Measurements from ENCODE around the gene DGKB.

Gene DGKB

DNA sequence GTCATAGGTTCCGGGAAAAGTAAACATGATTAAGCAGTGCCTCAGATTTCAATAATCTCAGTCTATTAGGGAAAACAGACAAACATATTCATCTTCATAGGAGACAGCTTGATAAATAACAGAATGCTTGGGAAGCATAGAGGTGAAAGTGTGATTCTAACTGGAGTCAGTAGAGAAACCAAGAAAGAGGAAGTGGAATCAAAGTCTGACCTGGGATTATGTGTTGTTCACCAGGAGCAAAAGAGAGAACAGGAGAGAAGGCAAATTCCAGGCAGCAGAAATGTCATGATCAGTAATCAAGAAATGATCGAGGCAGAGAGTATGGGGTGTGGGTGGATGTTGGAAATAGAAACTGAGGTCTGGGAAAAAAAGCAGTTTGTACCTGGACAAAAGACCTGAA, 43.7 kb downstream of the DGKB start:
- no peak for DNase-seq

DNA sequence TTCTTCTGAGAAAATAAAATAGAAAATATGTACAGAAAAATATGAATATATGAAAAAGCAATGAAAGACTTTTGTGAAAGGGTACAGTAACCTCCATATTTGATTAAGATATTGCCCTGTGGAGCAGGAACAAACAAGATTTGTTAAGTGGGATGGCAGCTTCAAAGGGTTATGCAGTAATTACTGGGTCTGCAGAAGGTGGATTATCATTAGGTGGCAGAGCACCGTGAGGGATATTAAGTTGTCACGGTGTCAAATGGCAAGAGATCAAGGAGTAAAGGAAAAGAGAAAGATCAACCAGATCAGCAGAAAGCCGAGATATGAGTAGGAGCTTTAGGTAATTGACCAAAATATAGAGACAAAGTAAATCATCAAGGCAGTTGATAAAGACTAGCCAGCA, 44.1 kb downstream of the DGKB start:
- no peak for DNase-seq

- DNase-seq, result no peak
Measured at GRCh38 chr7:14855033-14855794, 47.3 kb downstream of the DGKB start.

DNA sequence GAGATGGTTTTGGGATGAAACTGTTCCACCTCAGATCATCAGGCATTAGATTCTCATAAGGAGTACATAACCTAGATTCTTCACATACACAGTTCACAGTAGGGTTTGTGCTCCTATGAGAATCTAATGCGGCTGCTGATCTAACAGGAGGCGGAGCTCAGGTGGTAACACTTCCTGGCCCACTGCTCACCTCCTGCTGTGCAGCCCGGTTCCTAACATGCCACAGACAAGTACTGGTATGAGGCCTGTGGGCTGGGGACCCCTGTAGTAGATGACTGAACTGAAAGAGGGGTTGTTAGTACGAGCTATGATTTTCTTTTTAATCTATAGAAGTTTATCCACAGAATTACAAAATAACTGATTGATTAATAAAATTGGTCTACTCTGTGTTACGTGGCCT, 48.1 kb downstream of the DGKB start:
- no peak for DNase-seq

DNA sequence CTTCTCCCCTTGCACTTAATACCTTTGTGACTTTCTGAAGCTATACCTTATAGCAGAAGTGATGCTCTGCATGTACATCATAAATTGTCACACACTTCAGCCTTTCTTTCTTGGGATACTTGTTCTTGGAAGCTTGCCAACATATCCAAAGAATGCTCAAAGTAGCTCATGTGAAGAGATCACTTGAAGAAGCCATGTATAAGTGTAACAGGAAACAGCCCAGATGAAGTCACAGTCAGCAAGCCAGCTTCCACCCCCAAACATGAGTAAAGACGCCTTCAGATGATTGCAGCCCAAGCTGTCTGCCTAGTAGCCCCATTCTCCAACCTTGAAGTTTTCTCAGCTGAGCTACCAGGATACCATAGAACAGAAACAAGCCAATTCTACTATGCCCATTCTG, 50.9 kb downstream of the DGKB start:
- DNase-seq, result no peak

DNA sequence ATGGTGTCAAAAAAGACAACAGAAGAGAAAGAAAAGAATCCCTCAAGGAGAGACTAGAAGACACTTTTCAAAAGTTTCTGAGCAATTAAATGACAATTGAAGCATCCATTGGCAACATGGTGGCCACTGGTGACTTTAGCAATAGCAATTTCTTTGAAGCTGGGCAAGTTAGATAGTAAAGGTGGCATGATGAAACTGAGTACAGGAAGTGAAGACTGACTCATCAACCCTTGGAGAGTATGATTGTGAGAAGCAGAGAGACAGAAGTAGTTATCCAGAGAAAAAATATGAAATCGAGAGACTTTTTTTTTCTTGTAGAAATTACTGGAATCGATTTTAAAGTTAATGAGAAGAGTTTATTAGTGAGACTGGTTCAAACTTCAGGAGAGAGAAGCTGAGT, 52.5 kb downstream of the DGKB start:
- DNase-seq, result no peak

- DNase-seq, result no peak
Measured at GRCh38 chr7:14846405-14846804, 56.1 kb downstream of the DGKB start.

- no peak for DNase-seq
Measured at GRCh38 chr7:14843755-14844154, 58.8 kb downstream of the DGKB start.

DNA sequence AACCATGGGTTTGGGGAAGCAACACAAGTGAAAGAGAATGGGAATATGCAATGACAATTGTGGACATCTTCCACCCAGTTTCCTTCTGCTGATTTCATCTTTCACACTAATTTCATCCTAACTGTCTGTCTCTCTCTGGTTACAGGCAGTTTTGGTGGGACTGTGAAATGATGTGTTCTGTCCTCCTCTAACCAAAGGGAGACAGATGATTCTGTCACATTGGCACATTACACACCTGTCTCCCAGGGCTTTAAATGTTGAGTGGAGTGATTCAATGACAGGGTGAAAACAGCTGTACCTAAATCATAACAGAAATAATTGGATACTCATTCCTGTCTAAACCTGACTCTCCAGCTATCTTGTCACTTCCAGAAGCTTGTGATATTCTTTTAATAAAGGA, 60.0 kb downstream of the DGKB start:
- no peak for DNase-seq

DNA sequence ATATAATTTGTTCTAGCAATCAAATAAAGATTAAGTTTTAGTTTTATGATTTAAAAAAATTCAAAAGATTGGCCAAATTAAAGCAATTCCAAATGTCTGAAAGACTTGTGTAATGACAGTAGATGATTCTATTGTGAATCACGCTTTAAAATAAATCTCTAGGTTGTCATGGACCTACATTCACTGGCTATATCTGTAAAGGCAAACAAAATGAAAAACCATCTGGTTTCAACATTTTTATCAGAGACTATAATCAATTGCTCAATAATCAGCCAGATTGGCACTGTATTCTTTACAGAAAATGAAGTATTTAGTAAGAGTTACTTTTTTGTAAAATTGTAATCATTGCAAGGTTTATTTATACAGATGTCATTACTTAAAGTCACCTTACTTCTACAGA, 60.7 kb downstream of the DGKB start:
- no peak for DNase-seq

DNA sequence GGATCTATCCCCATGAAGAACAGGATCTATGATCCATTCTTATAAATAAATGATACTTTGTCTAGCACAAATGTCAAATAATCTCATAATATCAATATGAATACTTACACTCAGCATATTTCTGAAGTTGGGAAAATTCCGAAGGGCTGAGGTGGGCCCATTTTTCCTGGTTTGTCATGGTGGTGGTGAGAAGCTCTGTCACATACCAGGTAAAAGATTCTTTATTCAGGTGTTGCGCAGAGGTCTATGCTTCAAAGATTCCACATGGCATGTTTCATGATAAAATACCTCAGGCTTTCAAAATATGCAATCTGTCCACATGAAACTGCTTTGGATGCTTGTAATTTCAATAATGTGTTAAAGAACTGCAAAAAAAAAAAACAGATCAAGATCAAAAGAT, 61.5 kb downstream of the DGKB start:
- DNase-seq, result no peak

GRCh38 chr7:14839307-14839706, 63.2 kb downstream of the DGKB start:
- no peak for DNase-seq

DNA sequence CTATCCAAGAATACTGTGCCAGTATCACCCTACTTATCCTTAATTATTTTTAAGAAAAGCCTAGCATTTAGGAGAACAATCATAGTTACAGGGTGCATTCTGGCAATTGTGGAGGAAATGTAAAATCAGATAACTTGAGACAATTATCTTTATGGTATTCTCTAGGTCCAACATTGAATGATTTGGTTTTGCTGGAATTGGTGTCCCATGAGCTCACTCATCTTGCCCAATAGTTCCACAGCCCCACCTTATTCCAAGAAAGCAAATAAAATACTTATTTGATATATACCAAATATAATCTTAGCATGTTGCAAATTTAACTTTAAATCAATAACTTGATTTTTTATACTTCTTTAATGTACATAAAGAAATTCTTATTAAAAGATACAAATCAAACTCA, 65.3 kb downstream of the DGKB start:
- DNase-seq, result no peak

DNA sequence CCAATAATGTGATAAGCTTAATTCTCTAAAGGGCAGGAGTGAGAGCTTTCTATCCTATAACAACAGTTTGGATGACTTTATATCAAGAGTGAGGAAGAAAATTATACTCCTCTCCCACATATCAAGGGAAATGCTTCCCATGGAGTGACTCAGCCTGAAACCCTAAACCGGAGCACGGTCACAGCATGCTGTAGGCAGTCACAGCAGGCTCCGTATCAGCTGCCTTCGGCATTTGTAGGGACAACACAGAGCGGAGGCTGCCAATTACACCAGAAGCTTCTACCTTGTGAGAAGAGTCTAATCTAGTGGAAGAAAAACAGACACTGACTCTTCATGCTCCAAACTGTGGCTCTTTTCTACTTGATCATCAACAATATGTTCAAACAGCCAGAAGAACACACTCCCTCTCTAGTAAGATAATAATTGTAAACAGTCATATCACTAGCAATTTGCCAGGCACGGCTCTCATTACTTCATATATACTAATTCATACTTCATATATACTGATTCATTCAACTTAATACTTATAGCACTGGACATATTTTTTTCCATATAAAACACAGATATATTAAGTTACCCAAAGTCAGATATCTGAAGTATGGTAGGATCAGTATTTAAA, 65.9 kb downstream of the DGKB start:
- no peak for DNase-seq

DNA sequence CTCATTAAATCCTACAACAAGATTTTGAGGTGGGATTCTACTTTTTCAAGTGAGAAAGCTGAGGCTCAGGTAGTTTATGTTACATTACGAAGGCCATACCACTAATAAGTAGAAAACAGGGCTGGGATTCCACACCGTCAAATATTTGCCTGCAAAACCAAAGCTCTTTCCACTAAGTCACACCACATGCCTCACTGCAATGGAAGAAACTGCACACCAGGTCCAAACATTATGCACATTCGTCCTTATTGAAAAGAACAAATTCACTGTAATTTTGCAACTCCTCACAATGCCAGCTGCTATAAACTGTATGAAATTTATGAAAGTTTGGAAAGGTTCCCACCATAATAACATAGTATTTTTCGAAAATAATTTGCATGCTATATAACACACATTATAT, 66.5 kb downstream of the DGKB start:
- no peak for DNase-seq

- no peak for DNase-seq
Measured at GRCh38 chr7:14835384-14835783, 67.2 kb downstream of the DGKB start.

DNA sequence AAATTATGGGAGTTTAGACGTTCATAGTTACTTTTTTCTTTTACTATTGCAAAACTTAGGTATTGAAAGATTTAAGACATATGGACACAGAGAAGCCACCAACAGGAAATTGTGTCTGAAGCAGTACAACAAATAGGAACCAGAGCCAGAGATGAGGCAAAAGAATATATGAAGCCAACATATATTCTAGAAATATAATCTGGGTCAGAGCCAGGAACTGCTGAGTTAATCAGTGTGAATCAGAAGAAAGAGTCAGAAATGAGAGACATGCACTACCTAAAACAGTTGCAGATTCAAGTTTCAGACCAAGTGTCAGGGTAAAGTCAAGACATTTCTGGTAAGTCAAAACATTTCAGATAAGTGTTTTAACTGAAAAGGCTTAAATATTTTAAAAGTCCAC, 67.7 kb downstream of the DGKB start:
- no peak for DNase-seq

- DNase-seq, result no peak
Measured at GRCh38 chr7:14834456-14834855, 68.1 kb downstream of the DGKB start.

- no peak for DNase-seq
Measured at GRCh38 chr7:14833707-14834106, 68.8 kb downstream of the DGKB start.

GRCh38 chr7:14828053-14828452, 74.5 kb downstream of the DGKB start:
- DNase-seq, result no peak

- no peak for DNase-seq
Measured at GRCh38 chr7:14826426-14826825, 76.1 kb downstream of the DGKB start.

- no peak for DNase-seq
Measured at GRCh38 chr7:14825912-14826311, 76.6 kb downstream of the DGKB start.

- no peak for DNase-seq
Measured at GRCh38 chr7:14822481-14822854, 80.1 kb downstream of the DGKB start.

- DNase-seq, result no peak
Measured at GRCh38 chr7:14821757-14822480, 80.6 kb downstream of the DGKB start.

All from activated naive CD4-positive, alpha-beta T cell (primary cell).